ENCODE measurements around the gene ICAM2. TPM values are rescaled to one million over a fixed set of nuclear protein-coding genes. Genes with fewer than 3 reads are reported as not detected.

Gene ICAM2
- total RNA-seq, 1 donor from 2014 or later, result 43.3 TPM

DNA sequence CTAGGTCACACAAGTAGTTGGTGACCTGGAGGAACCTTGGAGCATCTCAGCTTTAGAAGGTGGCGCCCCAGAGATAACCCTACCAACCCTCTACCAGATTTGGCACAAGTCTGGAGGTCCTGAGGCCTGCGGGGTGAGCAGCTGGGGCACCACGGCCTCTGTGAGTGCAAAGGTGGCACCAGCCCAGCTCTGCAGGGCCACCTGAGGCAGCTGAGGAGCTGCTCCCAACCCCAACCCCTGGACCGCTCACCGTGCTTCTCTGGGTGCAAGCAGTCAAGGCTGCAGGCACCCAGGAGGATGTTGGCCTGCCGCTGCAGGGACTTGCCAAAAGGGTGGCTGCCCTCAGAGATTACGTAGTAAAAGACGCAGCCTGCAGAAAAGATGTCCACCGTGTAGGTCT lies 28.4 kb upstream of the ICAM2 start:
- Histone ChIP-seq H3K27me3 (ENCODE audit: control insufficient read depth in 3 of 3, insufficient read depth in 3 of 3, low read length in 3 of 3) (no peaks in the 10 kb centered on the region), H3K9me3 (ENCODE audit: control insufficient read depth in 3 of 3, low read length in 3 of 3) (no peaks in the 10 kb centered on the region), H3K27ac (ENCODE audit: low read depth, low read length) (no peak overlapping the region), H3K36me3 (ENCODE audit: control insufficient read depth in 3 of 3, insufficient read depth in 3 of 3, low read length in 3 of 3) (peaks cover 52 to 75% (median 64%) of the 10 kb centered on the region in 3 donors), H3K4me3 (ENCODE audit: low read length in 3 of 3) (no peak overlapping the region), H3K4me1 (ENCODE audit: control insufficient read depth in 3 of 3, insufficient read depth in 3 of 3, low read length in 3 of 3) (no peaks in the 10 kb centered on the region), H3K9ac (ENCODE audit: low read depth in 1 of 3, low read length in 3 of 3) (no peak overlapping the region)

DNA sequence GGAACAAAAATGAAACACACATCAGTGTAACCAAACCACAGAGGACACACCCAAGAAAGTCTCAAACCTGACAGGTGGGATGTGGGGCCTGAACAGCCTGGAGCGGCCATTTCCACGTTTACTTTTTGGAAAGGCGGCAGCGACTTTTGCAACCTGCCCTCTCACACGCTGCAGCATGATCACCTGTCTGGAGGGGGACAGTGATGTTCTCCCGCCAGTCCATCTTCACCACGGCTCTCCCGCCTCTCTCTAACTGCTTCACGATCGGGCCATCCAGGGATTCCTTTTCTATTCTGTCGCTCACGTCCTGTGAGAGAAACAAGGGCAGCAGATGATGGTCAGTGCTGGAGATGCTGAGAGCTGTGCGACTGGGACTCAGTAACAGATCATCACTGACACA lies 24.7 kb upstream of the ICAM2 start:
- no peaks in the 10 kb centered on the region for H3K4me1 ChIP-seq (ENCODE audit: control insufficient read depth in 3 of 3, insufficient read depth in 3 of 3, low read length in 3 of 3)
- peaks cover 55 to 64% (median 62%) of the 10 kb centered on the region in 3 donors for H3K36me3 ChIP-seq (ENCODE audit: control insufficient read depth in 3 of 3, insufficient read depth in 3 of 3, low read length in 3 of 3)
- no peaks in the 10 kb centered on the region for H3K9me3 ChIP-seq (ENCODE audit: control insufficient read depth in 3 of 3, low read length in 3 of 3)
- H3K9ac ChIP-seq (ENCODE audit: low read depth in 1 of 3, low read length in 3 of 3), result no peak overlapping the region
- no peak overlapping the region for H3K4me3 ChIP-seq (ENCODE audit: low read length in 3 of 3)
- no peak overlapping the region for H3K27ac ChIP-seq (ENCODE audit: low read depth, low read length)
- no peaks in the 10 kb centered on the region for H3K27me3 ChIP-seq (ENCODE audit: control insufficient read depth in 3 of 3, insufficient read depth in 3 of 3, low read length in 3 of 3)

DNA sequence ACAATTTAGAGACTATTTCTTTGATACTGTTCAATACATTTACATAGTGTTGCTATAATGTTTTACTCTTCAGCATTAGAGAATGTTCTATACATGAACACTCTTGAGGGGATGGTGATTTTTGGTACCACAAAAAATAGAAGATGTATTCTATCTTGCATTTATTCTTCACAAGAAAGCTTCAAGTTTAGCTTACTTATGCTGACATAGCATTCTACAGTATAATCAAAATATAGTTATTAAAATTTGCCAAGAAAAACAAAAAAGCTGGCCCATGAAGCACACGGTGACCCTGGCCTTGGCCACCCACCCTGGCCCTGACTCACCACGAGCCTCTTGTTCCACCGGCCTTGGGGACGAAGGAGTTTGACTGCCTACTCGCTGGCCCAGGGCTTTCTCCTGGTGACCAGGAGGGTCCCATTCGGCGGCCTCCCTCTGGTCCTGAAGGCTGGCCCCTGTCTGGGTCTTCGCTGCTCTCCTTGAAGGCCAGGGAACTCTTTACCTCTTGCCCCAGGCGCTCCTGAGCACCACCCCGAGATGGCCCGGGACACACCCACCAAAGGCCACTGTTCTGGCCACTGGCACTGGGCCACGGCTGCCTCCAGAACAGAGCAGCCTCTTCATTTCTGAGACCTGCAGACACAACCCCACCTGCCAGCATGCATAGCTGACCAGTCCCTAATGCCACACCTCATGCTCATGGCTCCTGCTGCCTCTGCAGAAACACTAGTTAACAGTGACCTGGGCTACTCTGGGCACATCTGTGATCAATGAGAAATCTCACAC lies 22.5 kb upstream of the ICAM2 start:
- peaks cover 42 to 49% (median 47%) of the 10 kb centered on the region in 3 donors for H3K36me3 ChIP-seq (ENCODE audit: control insufficient read depth in 3 of 3, insufficient read depth in 3 of 3, low read length in 3 of 3)
- no peaks in the 10 kb centered on the region for H3K9me3 ChIP-seq (ENCODE audit: control insufficient read depth in 3 of 3, low read length in 3 of 3)
- H3K4me3 ChIP-seq (ENCODE audit: low read length in 3 of 3), result no peak overlapping the region
- H3K9ac ChIP-seq (ENCODE audit: low read depth in 1 of 3, low read length in 3 of 3), result no peak overlapping the region
- no peak overlapping the region for H3K27ac ChIP-seq (ENCODE audit: low read depth, low read length)
- H3K27me3 ChIP-seq (ENCODE audit: control insufficient read depth in 3 of 3, insufficient read depth in 3 of 3, low read length in 3 of 3), result no peaks in the 10 kb centered on the region
- H3K4me1 ChIP-seq (ENCODE audit: control insufficient read depth in 3 of 3, insufficient read depth in 3 of 3, low read length in 3 of 3), result no peaks in the 10 kb centered on the region

DNA sequence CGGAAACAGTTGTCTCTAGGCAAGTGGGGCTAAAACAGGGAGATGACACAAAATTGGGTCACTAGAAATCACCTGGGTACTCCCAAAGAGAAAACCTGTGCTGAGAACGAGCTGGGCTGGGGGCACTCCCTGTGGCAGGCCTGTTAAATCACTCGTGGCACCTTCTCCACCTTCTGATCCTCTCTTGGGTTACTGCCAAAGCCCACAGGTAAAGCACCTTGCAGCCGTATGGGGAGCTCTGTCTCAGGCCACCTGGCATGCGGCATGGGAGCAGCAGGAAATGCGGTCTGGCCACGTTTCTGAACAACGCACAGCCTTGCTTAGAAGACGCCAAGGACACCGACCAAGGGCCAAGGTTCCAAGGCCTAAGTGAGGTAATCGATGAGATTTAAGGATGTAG lies 21.5 kb upstream of the ICAM2 start:
- Histone ChIP-seq H3K9me3 (ENCODE audit: control insufficient read depth in 3 of 3, low read length in 3 of 3) (no peaks in the 10 kb centered on the region), H3K4me3 (ENCODE audit: low read length in 3 of 3) (no peak overlapping the region), H3K9ac (ENCODE audit: low read depth in 1 of 3, low read length in 3 of 3) (no peak overlapping the region), H3K4me1 (ENCODE audit: control insufficient read depth in 3 of 3, insufficient read depth in 3 of 3, low read length in 3 of 3) (no peaks in the 10 kb centered on the region), H3K36me3 (ENCODE audit: control insufficient read depth in 3 of 3, insufficient read depth in 3 of 3, low read length in 3 of 3) (peaks cover 41 to 45% (median 42%) of the 10 kb centered on the region in 3 donors), H3K27me3 (ENCODE audit: control insufficient read depth in 3 of 3, insufficient read depth in 3 of 3, low read length in 3 of 3) (no peaks in the 10 kb centered on the region), H3K27ac (ENCODE audit: low read depth, low read length) (no peak overlapping the region)

DNA sequence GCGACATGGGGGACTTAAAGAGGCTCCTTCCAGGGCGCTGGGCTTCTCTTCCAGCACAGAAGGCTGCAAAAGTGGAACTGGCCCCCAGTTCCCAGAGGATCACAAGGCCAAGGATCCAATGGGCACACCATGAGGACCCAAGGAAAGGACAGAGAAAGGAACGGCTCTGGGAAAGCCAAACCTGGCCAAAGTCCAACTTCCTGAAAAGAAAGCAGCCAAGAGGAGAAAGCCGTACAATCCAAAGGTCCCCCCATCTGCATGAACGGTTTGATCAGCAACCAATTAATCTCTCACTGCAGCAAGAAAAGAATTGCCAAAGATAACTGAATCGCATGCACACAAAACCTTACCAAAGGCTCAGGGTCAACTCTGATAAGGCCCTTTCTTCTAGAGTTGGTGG lies 19.8 kb upstream of the ICAM2 start:
- peaks cover 27 to 30% (median 27%) of the 10 kb centered on the region in 3 donors for H3K36me3 ChIP-seq (ENCODE audit: control insufficient read depth in 3 of 3, insufficient read depth in 3 of 3, low read length in 3 of 3)
- H3K27me3 ChIP-seq (ENCODE audit: control insufficient read depth in 3 of 3, insufficient read depth in 3 of 3, low read length in 3 of 3), result no peaks in the 10 kb centered on the region
- H3K4me3 ChIP-seq (ENCODE audit: low read length in 3 of 3), result no peak overlapping the region

DNA sequence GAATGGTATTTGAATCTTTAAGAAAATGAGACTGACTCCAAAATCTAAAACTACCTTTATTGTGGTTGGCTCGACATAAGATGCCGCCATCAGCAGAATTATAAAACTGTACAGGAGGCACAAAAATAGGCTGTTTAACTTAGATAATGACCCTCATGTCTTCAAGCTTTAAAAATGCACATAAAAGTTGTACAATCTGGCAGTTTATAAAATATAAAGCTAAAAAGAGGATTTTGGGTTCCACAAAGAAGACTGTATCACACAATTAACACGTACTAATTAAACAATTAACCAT lies 18.6 kb upstream of the ICAM2 start:
- Histone ChIP-seq H3K9me3 (ENCODE audit: control insufficient read depth in 3 of 3, low read length in 3 of 3) (no peaks in the 10 kb centered on the region), H3K36me3 (ENCODE audit: control insufficient read depth in 3 of 3, insufficient read depth in 3 of 3, low read length in 3 of 3) (peaks cover 16 to 19% (median 17%) of the 10 kb centered on the region in 3 donors), H3K4me1 (ENCODE audit: control insufficient read depth in 3 of 3, insufficient read depth in 3 of 3, low read length in 3 of 3) (no peaks in the 10 kb centered on the region)

More for the DNA sequence above, 19.8 kb upstream of the ICAM2 start:
- H3K4me1 ChIP-seq (ENCODE audit: control insufficient read depth in 3 of 3, insufficient read depth in 3 of 3, low read length in 3 of 3), result no peaks in the 10 kb centered on the region
- H3K9ac ChIP-seq (ENCODE audit: low read depth in 1 of 3, low read length in 3 of 3), result no peak overlapping the region
- no peaks in the 10 kb centered on the region for H3K9me3 ChIP-seq (ENCODE audit: control insufficient read depth in 3 of 3, low read length in 3 of 3)
- H3K27ac ChIP-seq (ENCODE audit: low read depth, low read length), result no peak overlapping the region

DNA sequence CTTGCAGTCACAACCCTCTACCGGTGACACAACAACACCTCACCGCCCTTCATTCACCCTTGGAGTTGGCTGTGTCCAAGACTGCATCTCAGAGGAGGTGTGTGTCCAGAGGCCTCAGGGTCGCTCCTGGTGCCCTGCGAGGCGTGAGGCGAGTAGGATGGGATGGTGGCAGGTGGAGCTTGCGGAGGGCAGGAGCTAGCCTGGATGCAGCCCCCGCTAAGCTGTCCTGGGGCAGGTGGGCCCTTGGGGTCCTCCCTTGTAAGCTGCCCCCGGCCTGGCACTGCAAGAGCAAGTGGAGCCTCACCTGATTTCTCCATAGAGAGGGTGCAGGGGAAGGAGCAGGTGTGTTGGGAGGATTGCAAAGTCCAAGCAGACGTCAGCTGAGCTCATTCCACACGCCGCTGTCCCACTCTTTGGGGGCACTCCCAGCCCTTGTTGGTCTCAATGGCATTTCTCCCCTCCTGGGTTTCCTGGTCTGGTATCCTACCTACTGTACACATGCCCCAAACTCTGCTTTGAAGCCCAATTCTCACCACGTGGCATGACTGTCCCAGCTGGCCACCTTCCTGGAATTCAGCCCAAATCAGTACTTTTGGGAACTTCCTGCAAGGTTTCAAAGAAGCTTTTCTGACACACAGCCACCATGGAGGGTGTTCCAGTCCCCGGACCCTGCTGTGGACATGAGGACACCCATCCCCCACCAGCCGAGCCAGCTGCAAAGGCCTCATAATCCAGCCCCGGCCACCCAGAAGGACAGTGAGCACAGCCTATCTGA lies 18.1 kb upstream of the ICAM2 start:
- H3K9me3 ChIP-seq (ENCODE audit: control insufficient read depth in 3 of 3, low read length in 3 of 3), result no peaks in the 10 kb centered on the region
- no peaks in the 10 kb centered on the region for H3K27me3 ChIP-seq (ENCODE audit: control insufficient read depth in 3 of 3, insufficient read depth in 3 of 3, low read length in 3 of 3)
- peaks cover 12 to 13% (median 12%) of the 10 kb centered on the region in 3 donors for H3K36me3 ChIP-seq (ENCODE audit: control insufficient read depth in 3 of 3, insufficient read depth in 3 of 3, low read length in 3 of 3)
- no peak overlapping the region for H3K27ac ChIP-seq (ENCODE audit: low read depth, low read length)
- no peak overlapping the region for H3K9ac ChIP-seq (ENCODE audit: low read depth in 1 of 3, low read length in 3 of 3)
- no peaks in the 10 kb centered on the region for H3K4me1 ChIP-seq (ENCODE audit: control insufficient read depth in 3 of 3, insufficient read depth in 3 of 3, low read length in 3 of 3)
- no peak overlapping the region for H3K4me3 ChIP-seq (ENCODE audit: low read length in 3 of 3)

More for the DNA sequence above, 18.6 kb upstream of the ICAM2 start:
- H3K4me3 ChIP-seq (ENCODE audit: low read length in 3 of 3), result no peak overlapping the region
- no peak overlapping the region for H3K9ac ChIP-seq (ENCODE audit: low read depth in 1 of 3, low read length in 3 of 3)
- no peaks in the 10 kb centered on the region for H3K27me3 ChIP-seq (ENCODE audit: control insufficient read depth in 3 of 3, insufficient read depth in 3 of 3, low read length in 3 of 3)
- H3K27ac ChIP-seq (ENCODE audit: low read depth, low read length), result no peak overlapping the region

DNA sequence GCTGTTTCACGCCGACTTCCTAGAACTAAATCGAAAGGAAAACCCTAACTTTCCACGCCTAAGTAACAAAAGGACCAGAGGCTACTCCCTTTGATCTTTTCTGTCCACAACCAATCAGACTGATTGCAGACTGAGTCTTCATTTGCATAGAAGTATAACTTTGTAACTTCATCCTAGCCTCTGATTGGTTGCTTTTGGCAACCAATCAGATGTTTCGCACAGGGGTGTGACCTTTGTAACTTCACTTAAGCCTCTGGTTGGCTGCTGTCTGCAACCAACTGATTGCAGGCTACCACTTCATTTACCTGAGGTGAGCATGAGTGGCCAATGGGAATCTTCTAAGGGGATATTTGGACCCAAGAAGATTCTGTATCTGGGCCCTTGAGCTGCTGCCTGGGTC lies 17.4 kb upstream of the ICAM2 start:
- Histone ChIP-seq H3K4me1 (ENCODE audit: control insufficient read depth in 3 of 3, insufficient read depth in 3 of 3, low read length in 3 of 3) (no peaks in the 10 kb centered on the region), H3K9me3 (ENCODE audit: control insufficient read depth in 3 of 3, low read length in 3 of 3) (no peaks in the 10 kb centered on the region), H3K36me3 (ENCODE audit: control insufficient read depth in 3 of 3, insufficient read depth in 3 of 3, low read length in 3 of 3) (peaks cover 5 to 8% (median 5%) of the 10 kb centered on the region in 3 donors), H3K27me3 (ENCODE audit: control insufficient read depth in 3 of 3, insufficient read depth in 3 of 3, low read length in 3 of 3) (no peaks in the 10 kb centered on the region), H3K9ac (ENCODE audit: low read depth in 1 of 3, low read length in 3 of 3) (no peak overlapping the region), H3K4me3 (ENCODE audit: low read length in 3 of 3) (no peak overlapping the region), H3K27ac (ENCODE audit: low read depth, low read length) (no peak overlapping the region)

DNA sequence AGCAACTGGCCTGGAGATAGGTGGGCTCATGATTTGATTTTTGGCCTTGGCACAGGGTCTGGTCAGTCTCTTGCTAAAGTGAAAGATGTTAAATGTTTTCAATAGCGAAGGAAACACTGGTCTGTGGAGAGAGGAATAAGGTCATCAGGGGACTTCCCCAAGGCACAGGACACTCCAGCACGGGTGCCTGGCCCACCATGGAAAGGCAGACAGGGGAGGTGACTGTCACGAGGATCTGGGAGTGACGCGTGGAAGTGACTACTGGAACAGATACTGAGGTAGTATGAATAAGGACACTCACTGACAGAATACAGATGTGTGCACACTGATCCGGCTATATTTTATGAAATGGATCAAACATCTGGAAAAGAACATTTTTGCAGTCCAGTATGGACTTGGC lies 16.7 kb upstream of the ICAM2 start:
- H3K4me3 ChIP-seq (ENCODE audit: low read length in 3 of 3), result no peak overlapping the region
- H3K4me1 ChIP-seq (ENCODE audit: control insufficient read depth in 3 of 3, insufficient read depth in 3 of 3, low read length in 3 of 3), result no peaks in the 10 kb centered on the region
- H3K9me3 ChIP-seq (ENCODE audit: control insufficient read depth in 3 of 3, low read length in 3 of 3), result no peaks in the 10 kb centered on the region
- no peak overlapping the region for H3K9ac ChIP-seq (ENCODE audit: low read depth in 1 of 3, low read length in 3 of 3)
- H3K27me3 ChIP-seq (ENCODE audit: control insufficient read depth in 3 of 3, insufficient read depth in 3 of 3, low read length in 3 of 3), result no peaks in the 10 kb centered on the region
- H3K36me3 ChIP-seq (ENCODE audit: control insufficient read depth in 3 of 3, insufficient read depth in 3 of 3, low read length in 3 of 3), result peaks cover 4 to 7% (median 5%) of the 10 kb centered on the region in 3 donors
- H3K27ac ChIP-seq (ENCODE audit: low read depth, low read length), result no peak overlapping the region

DNA sequence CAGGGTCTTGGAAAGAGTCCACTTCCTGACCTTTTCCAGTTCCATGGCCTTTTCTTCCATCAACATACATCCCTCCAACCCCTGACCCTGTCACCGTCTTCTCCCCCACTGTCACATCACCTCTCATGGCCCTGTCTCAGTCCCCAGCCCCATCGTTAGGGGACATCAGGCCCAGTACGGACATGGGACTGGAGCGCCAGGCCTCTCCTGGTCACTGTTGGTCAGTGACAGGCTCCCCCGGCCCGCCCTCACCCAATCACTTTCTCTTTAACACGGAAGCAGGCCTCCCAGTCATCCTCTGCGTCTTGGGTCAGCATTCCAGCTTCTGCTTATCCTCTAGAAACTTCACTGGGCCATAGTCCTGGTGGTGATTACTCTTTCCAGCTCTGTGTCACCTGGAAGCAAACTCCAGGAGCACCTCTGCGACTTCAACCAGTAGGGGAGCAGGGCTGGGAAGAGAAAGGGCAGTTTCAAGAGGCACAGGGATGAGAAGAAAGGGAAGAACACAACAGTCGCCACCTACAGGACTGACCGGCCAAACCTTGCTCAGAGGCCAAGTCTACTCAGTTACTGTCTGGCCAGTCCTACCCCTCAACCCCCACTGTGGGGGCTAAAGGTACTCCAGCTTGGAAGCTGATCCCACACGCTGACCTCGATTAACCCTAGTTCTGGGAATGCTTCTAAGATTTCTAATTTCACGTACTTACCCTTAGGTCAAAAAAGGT lies 15.9 kb upstream of the ICAM2 start:
- Histone ChIP-seq H3K9me3 (ENCODE audit: control insufficient read depth in 3 of 3, low read length in 3 of 3) (no peaks in the 10 kb centered on the region), H3K4me1 (ENCODE audit: control insufficient read depth in 3 of 3, insufficient read depth in 3 of 3, low read length in 3 of 3) (no peaks in the 10 kb centered on the region), H3K36me3 (ENCODE audit: control insufficient read depth in 3 of 3, insufficient read depth in 3 of 3, low read length in 3 of 3) (peaks cover 0 to 5% (median 3%) of the 10 kb centered on the region in 3 donors), H3K27me3 (ENCODE audit: control insufficient read depth in 3 of 3, insufficient read depth in 3 of 3, low read length in 3 of 3) (no peaks in the 10 kb centered on the region), H3K9ac (ENCODE audit: low read depth in 1 of 3, low read length in 3 of 3) (no peak overlapping the region), H3K27ac (ENCODE audit: low read depth, low read length) (no peak overlapping the region), H3K4me3 (ENCODE audit: low read length in 3 of 3) (no peak overlapping the region)

All from skeletal muscle tissue (tissue), 4 donors.